ENCODE results near the gene TMEM270.

DNA sequence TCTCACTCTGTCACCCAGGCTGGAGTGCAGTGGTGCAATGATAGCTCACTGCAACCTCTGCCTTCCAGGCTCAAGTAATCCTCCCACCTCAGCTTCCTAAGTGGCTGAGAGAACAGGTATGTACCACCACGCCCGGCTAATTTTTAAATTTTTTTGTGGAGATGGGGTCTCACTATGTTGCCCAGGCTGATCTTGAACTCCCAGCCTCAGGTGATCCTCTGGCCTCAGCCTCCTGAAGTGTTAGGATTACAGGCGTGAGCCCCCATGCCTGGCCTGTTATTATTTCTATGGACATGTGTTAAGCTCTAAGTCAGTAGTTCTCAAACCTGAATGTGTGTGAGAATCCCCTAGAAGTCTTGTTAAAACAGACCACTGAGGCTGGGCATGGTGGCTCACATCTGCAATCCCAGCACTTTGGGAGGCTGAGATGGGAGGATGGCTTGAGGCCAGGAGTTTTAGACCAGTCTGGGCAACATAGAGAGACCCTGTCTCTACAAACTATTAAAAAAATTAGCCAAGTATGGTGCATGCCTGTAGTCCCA is 24.5 kb downstream of the TMEM270 start:
- TF ChIP-seq POLR2A (IDR thresholded peaks at IDR 0.05; ENCODE audit: low read length): no peak
- no peak for TF ChIP-seq GATA1 (IDR thresholded peaks at IDR 0.05; ENCODE audit: low read depth, low read length)

All from erythroblast (primary cell).